ENCODE results near the gene ZNF649.

The ZNF649 gene

GRCh38 chr19:51887522-51888498, 17.0 kb downstream of the ZNF649 start, which contains the start of gene ZNF577:
Gene ZNF577 (minus strand): TSS chr19:51887951. CDS start chr19:51880382, 7,569 bp downstream.
- DNase-seq (ENCODE audit: low spot score) = peak; percentile 94

DNA sequence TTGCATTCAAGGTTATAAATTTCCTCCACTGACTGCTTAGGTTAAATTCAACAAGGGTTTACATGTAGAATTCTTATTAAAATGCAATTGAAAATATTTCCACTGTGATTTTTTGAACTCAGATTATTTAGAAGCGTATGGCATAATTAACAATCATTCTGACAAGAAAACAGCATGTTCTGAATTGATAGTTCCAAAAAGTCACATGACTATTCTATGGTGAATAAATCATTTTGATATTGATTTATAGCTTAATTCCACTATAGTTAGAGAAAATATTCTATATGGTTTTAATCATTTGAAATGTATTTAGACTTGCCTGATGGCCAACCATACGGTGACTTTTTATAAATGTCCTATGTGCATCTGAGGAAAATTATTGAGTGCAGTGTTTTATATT, 20.1 kb downstream of the ZNF649 start:
- no peak for DNase-seq (ENCODE audit: low spot score)

DNA sequence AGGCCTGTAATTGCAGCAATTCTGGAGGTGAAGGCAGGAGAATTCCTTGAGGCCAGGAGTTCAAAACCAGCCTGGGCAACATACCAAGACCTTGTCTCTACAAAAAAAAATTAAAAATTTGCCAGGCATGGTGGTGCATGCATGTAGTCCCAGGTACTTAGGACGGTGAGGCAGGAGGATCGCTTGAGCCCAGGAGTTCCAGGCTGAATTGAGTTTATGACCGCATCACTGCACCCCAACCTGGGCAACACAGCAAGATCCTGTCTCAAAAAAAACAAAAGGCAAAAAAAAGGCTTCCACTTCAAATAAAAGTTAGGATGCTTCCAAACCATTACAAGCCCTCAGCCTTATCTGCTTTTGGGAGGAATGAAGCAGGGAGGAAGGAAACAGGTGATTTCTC, 22.3 kb downstream of the ZNF649 start:
- DNase-seq (ENCODE audit: low spot score) = no peak

GRCh38 chr19:51873097-51873496, 31.7 kb downstream of the ZNF649 start:
- no peak for DNase-seq (ENCODE audit: low spot score)

DNA sequence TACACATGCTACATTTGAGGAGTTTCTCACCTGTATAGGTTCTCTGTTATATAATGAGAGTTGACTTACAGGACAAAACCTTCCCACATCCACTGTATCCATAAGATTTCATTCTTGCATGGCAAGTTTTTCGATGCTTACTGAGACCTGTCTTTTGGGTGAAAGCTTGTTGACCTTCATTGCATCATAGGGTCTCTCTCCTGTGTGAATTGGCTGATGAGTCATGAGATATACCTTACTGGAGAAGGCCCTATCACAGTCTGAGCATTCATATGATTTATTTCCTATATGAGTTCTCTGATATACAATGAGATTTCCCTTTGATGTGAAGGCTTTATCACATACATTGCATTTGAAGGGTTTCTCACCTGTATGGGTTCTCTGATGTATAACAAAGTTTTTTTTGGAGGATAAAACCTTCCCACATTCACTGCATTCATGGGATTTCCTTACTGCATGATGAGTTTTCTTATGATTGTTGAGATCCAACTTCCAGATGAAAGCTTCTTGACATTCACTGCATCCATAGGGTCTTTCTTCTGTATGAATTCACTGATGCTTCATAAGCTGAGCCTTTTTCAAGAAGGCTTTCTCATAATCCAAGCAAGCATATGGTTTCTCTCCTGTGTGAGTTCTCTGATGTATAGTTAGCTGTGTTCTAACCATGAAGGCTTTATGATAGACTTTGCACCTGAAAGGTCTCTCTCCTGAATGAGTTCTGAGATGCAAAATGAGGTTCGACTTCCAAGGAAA, 42.8 kb downstream of the ZNF649 start:
- DNase-seq (ENCODE audit: low spot score) = no peak

All from AG08395 (cell line).